GM12864 (cell line): ENCODE results near the gene UBXN11.

Experiments used
- DNase-seq: peaks from one replicate; pipeline ENCODE4 v3.0.0-alpha.2; 2011; ENCODE audit warnings: low read depth
- H3K4me3 ChIP-seq: 2 replicates; pipeline ENCODE4 v1.5.1; 2011; ENCODE audit warnings: mild to moderate bottlenecking, low read depth, low read length, control low read depth
- CTCF ChIP-seq: IDR thresholded peaks from 2 replicates; pipeline ENCODE4 v1.5.1; 2011; ENCODE audit warnings: low read depth, mild to moderate bottlenecking, moderate library complexity, low read length, control low read depth, inconsistent platforms; ENCODE audit errors: missing control alignments

UBXN11 gene

GRCh38 chr1:26351590-26352337 is 45.3 kb upstream of the UBXN11 start:
- no peak overlapping the region for H3K4me3 ChIP-seq
- DNase-seq = no peak
- no peak for TF ChIP-seq CTCF

DNA sequence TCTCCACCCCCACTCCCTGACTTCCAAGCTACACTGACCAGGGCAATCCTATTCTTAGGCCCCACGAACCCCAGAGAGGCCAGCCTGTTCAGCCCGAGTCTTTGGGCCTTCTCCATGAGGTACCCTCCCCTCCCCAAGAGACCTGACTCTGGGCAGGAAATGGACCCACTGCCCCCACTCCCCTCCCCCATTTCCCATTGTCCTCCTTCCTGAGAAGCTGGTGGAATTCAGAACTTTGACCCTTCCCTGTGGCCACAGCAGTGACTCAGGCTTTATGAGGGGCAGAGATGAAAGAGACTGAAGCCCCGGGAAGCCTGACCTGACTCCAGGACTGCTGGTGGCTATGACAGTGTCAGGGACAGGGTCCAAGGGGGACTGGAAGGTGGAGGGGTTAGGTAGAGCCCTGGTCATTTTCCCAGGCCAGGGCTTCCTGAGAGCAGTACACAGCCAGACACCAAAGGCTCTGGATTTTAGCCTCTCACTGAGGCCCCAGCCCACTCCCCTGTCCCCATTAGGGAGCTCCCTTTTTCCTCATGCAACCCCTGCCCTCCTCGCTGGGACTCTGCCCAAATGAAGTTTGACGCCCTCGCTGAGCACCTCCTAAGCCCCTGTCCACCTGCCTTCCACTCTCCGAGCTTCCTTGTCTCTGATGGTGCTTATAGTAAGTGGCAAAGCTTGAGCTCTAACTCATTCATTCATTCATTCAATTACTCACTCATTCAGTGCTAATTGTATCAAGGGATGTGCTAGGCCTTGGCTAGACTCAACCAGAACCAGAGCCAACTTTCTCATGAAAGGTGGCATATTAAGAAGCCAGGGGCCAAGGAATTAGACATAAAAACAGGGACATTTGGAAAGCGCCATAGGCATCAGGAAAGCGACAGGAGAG is 44.5 kb upstream of the UBXN11 start:
- no peak for DNase-seq
- no peak for TF ChIP-seq CTCF
- H3K4me3 ChIP-seq = no peak overlapping the region

GRCh38 chr1:26350343-26350700 is 43.9 kb upstream of the UBXN11 start:
- H3K4me3 ChIP-seq = no peak overlapping the region
- TF ChIP-seq CTCF = no peak
- no peak for DNase-seq

- no peak overlapping the region for H3K4me3 ChIP-seq
- TF ChIP-seq CTCF = no peak
- no peak for DNase-seq
Measured at GRCh38 chr1:26349877-26350244, 43.4 kb upstream of the UBXN11 start.

DNA sequence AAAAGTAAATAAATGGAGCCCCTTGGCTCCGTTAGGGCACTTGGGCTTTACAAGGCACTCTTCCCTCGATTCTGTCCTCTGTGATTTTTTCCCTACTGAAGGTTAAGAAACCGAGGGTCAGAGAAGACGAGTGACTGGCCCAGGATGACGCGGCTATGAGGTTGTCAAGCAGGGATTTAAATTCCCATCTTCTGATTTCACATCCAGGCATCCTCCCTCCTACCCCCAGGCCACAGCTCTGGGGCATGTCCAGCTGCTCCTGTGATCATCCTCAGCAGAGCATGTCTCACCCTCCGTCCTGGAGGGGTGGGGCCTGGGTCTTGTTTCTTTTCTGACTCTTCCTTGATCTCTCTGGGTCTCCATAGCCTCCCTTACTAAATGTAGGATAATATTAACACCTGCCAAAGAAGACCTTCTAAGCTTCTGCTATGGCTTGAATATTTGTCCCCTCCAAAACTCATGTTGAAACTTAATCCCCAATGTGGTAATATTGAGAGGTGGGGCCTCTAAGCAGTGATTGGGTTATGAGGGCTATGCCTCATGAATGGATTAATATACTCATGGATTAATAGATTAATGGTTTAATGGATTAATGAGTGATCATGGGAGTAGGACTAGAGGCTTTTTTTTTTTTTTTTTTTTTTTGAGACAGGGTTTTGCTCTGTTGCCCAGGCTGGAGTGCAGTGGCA is 42.9 kb upstream of the UBXN11 start:
- H3K4me3 ChIP-seq = no peak overlapping the region
- DNase-seq = no peak
- no peak for TF ChIP-seq CTCF

DNA sequence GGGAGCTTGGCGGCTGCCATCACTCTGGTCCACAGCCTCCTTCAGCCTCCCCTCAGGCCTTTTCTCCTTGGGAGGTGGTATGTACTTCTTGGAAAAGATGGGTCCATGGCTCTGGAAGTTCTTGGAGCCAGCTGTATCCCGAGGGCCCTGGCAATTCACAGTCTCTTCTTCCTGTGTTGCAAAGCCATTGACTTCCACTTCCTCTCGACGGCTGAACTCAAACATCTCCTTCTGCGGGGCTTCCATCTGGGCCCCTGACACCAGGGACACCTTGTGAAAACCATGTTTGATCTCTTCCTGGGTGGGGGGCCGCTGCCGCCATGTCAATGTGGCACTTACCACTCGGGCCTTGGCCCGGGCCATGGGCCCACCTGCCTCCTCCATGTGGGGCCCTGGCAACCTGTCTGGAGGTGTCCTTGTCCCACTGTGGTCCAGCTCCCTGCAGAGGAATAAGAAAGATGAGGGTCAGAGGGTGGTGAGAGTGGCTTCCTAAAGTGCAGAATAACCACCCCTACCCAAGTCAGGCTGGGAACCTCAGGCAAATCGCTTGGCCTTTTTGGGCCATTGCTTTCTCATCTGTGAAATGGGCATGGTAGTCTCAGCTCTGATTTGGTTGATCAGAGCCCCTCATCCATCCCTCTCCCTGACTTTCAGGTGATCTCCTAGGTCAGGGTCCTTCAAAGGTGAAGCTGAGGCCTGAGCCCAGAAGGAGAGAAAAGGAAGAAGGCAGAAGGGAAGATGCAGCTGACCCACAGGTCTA is 40.0 kb upstream of the UBXN11 start:
- TF ChIP-seq CTCF = no peak
- DNase-seq = no peak
- H3K4me3 ChIP-seq = no peak overlapping the region
